Prostate gland (tissue), 2 donors: Measurements from ENCODE around the gene KLHL40. TPM values are rescaled to one million over a fixed set of nuclear protein-coding genes. Genes with fewer than 3 reads are reported as not detected.

Experiments
- DNase-seq: peaks from one replicate; pipeline ENCODE4 v3.0.0-alpha.2; 2019; ENCODE audit warnings: low spot score
- H3K27ac ChIP-seq, 2 donors: fragments of 200-600 bp; sonication (generic); 2 replicates each; pipeline ENCODE4 v1.5.1; 2017 to 2019
- H3K27me3 ChIP-seq: fragments of 200-600 bp; sonication (generic); replicated peaks from 2 replicates; pipeline ENCODE4 v1.5.1; 2019; ENCODE audit not compliant: insufficient read depth
- H3K36me3 ChIP-seq, 2 donors: fragments of 200-600 bp; sonication (generic); 1 replicate in 1 of 2; 2 replicates in 1 of 2; pipeline versions ENCODE4 v1.5.1 to v1.8.1; 2017 to 2019
- H3K4me1 ChIP-seq: fragments of 200-600 bp; sonication (generic); replicated peaks from 2 replicates; pipeline ENCODE4 v1.5.1; 2019
- H3K4me3 ChIP-seq, 2 donors: fragments of 200-600 bp; sonication (generic); 2 replicates each; pipeline ENCODE4 v1.5.1; 2017 to 2019
- H3K9me3 ChIP-seq: fragments of 200-600 bp; sonication (generic); 2 replicates; pipeline ENCODE4 v1.5.1; 2017
- CTCF ChIP-seq, 4 experiments: fragments of 200-600 bp in 2 of 4; fragments of 450-650 bp in 2 of 4; sonication (generic) in 2 of 4; IDR thresholded peaks; 1 replicate in 3 of 4; 2 replicates in 1 of 4; pipeline ENCODE4 v1.5.1; 2016 to 2019; ENCODE audit warnings: antibody characterized with exemption in 4 of 4, mild to moderate bottlenecking in 2 of 4, moderate library complexity in 2 of 4
- POLR2A ChIP-seq: fragments of 450-650 bp; IDR thresholded peaks from one replicate; pipeline ENCODE4 v1.6.1; 2016; ENCODE audit warnings: antibody characterized with exemption, mild to moderate bottlenecking
- POLR2AphosphoS5 ChIP-seq: sonication (generic); formaldehyde crosslinking; IDR thresholded peaks from one replicate; pipeline ENCODE4 v1.6.1; 2017; ENCODE audit warnings: antibody characterized with exemption
- WGBS: methylation state at CpG from one replicate; pipeline ENCODE4 v1.1.5; 2018; 5-methylcytosine and 5-hydroxymethylcytosine counted together
- intact Hi-C: fragments of 100-400 bp; cut with DNase I; formaldehyde crosslinking; loops from one replicate; pipeline ENCODE4 v1.14.2; 2022
- total RNA-seq, 2 donors: library from RNA; depleted of rRNA; stranded (reverse); fragments of >200 nt; gene quantifications; one replicate each; pipeline ENCODE4 v1.1.0, GENCODE V29; 2016

KLHL40 gene
- total RNA-seq, 2 donors from 2014 or later, result 1.2 to 2.9 TPM

GRCh38 chr3:42659451-42660130, 25.7 kb upstream of the KLHL40 start:
- TF ChIP-seq CTCF (IDR thresholded peaks at IDR 0.05), result no peak
- TF ChIP-seq POLR2AphosphoS5, result no peak
- no peak for TF ChIP-seq POLR2A
- Histone ChIP-seq H3K9me3 (no peaks in the 10 kb centered on the region), H3K27me3 (no peaks in the 10 kb centered on the region), H3K4me1 (no peaks in the 10 kb centered on the region), H3K36me3 (no peaks in the 10 kb centered on the region), H3K4me3 (no peak overlapping the region), H3K27ac (no peak overlapping the region)
- intact Hi-C loops, result no loop called here
- WGBS, result 74% methylated on average over 25 of the region's 25 CpGs
- no peak for DNase-seq

GRCh38 chr3:42660131-42660715, 25.1 kb upstream of the KLHL40 start:
- intact Hi-C loops, result no loop called here
- Histone ChIP-seq H3K27ac (no peak overlapping the region), H3K4me1 (no peaks in the 10 kb centered on the region)

GRCh38 chr3:42660898-42661297, 24.4 kb upstream of the KLHL40 start:
- H3K4me3 ChIP-seq, result no peak overlapping the region
- no peaks in the 10 kb centered on the region for H3K4me1 ChIP-seq
- no peaks in the 10 kb centered on the region for H3K27me3 ChIP-seq
- H3K27ac ChIP-seq, result no peak overlapping the region
- 76% methylated on average over 4 of the region's 4 CpGs for WGBS
- DNase-seq, result no peak
- H3K36me3 ChIP-seq, result no peaks in the 10 kb centered on the region
- no peaks in the 10 kb centered on the region for H3K9me3 ChIP-seq
- intact Hi-C loops, result no loop called here
- TF ChIP-seq POLR2A (no peak), CTCF (IDR thresholded peaks at IDR 0.05) (no peak), POLR2AphosphoS5 (no peak)

More at GRCh38 chr3:42660131-42660715, 25.1 kb upstream of the KLHL40 start:
- Histone ChIP-seq H3K9me3 (no peaks in the 10 kb centered on the region), H3K36me3 (no peaks in the 10 kb centered on the region), H3K27me3 (no peaks in the 10 kb centered on the region), H3K4me3 (no peak overlapping the region)
- no peak for DNase-seq
- no peak for TF ChIP-seq CTCF (IDR thresholded peaks at IDR 0.05)
- no peak for TF ChIP-seq POLR2A
- no peak for TF ChIP-seq POLR2AphosphoS5
- 31% methylated on average over 6 of the region's 6 CpGs for WGBS

- TF ChIP-seq CTCF (IDR thresholded peaks at IDR 0.05) (no peak), POLR2A (no peak), POLR2AphosphoS5 (no peak)
- 89% methylated on average over 5 of the region's 5 CpGs for WGBS
- no peak for DNase-seq
- intact Hi-C loops, result no loop called here
- Histone ChIP-seq H3K9me3 (no peaks in the 10 kb centered on the region), H3K27ac (no peak overlapping the region), H3K4me3 (no peak overlapping the region), H3K4me1 (no peaks in the 10 kb centered on the region), H3K36me3 (no peaks in the 10 kb centered on the region), H3K27me3 (no peaks in the 10 kb centered on the region)
Measured at GRCh38 chr3:42661593-42662022, 23.7 kb upstream of the KLHL40 start.
